ENCODE results near the gene APLP1. TPM values are rescaled to one million over a fixed set of nuclear protein-coding genes. Genes with fewer than 3 reads are reported as not detected.

The APLP1 gene
- total RNA-seq, 1 experiment from 2014 or later: 36.9 TPM

GRCh38 chr19:35908973-35909683, 40.8 kb downstream of the APLP1 start:
- Histone ChIP-seq H3T11ph (ENCODE audit: low read length) (no peak overlapping the region), H3K14ac (ENCODE audit: insufficient read depth, low read length) (peak overlapping the region; percentile 59; the same call in 1 of the 2 replicates), H3K56ac (ENCODE audit: insufficient read length, low read depth, low read length) (no peak overlapping the region), H3K27me3 (ENCODE audit: insufficient read depth, low read length) (no peaks in the 10 kb centered on the region), H3K79me1 (ENCODE audit: insufficient read depth, low read depth, low read length, poor library complexity, severe bottlenecking) (no peaks in the 10 kb centered on the region), H3K23me2 (ENCODE audit: insufficient read length, low read depth, low read length, poor library complexity, severe bottlenecking) (no peaks in the 10 kb centered on the region), H2BK12ac (ENCODE audit: insufficient read length, low read depth, low read length) (no peak overlapping the region), H4K8ac (replicated peaks; ENCODE audit: insufficient read length, low read depth, low read length) (no peak overlapping the region), H3K4me1 (ENCODE audit: insufficient read depth, low read length) (peaks cover 2% of the 10 kb centered on the region; the same call in 1 of the 2 replicates), H3K18ac (ENCODE audit: insufficient read length, low read depth, low read length) (no peak overlapping the region), H3K4me2 (ENCODE audit: insufficient read depth, insufficient read length, low read length) (no peak overlapping the region), H3K79me2 (ENCODE audit: insufficient read depth, low read length) (no peaks in the 10 kb centered on the region), H3K23ac (ENCODE audit: insufficient read length, low read depth, low read length) (no peak overlapping the region), H2BK20ac (ENCODE audit: low read depth, low read length, poor library complexity, severe bottlenecking) (no peak overlapping the region), H4K5ac (ENCODE audit: insufficient read length, low read depth, low read length) (no peak overlapping the region), H3K27ac (ENCODE audit: insufficient read length, low read depth, low read length) (no peak overlapping the region), H2BK15ac (ENCODE audit: low read depth, low read length) (no peak overlapping the region), H3K9me3 (ENCODE audit: control insufficient read depth, low read depth, low read length) (no peaks in the 10 kb centered on the region), H2BK120ac (ENCODE audit: low read depth, low read length, poor library complexity, severe bottlenecking) (no peak overlapping the region), H3K9ac (ENCODE audit: extremely low read depth, insufficient read length, low read length) (no peak overlapping the region), H4K20me1 (ENCODE audit: control insufficient read depth, insufficient read depth, insufficient read length) (no peaks in the 10 kb centered on the region), H3K4ac (ENCODE audit: low read depth, low read length) (no peak overlapping the region), H2AK5ac (ENCODE audit: insufficient read length, low read length) (no peak overlapping the region), H2BK5ac (ENCODE audit: insufficient read length, low read length) (no peak overlapping the region), H4K91ac (ENCODE audit: insufficient read length, low read depth, low read length) (no peak overlapping the region), H2AFZ (ENCODE audit: low read length) (no peak overlapping the region)
- H3K27ac Mint-ChIP-seq: no peak overlapping the region
- no peaks in the 10 kb centered on the region for H3K36me3 Mint-ChIP-seq (ENCODE audit: insufficient read depth in 1 of 3, low read depth in 3 of 3)
- H3K4me3 Mint-ChIP-seq: peak overlapping the region in 1 of 2 experiments; percentile 8; a peak in 1 of 5 replicates
- DNase-seq: no peak
- H3K4me1 Mint-ChIP-seq: peaks cover 4 to 23% of the 10 kb centered on the region in 2 experiments
- no CpG with 5 or more reads among the region's 10 CpGs for WGBS (ENCODE audit: extremely low coverage, insufficient read length, low lambda C conversion rate)
- no peaks in the 10 kb centered on the region; the same call in 1 of the 2 replicates for H3K27me3 Mint-ChIP-seq (ENCODE audit: low read depth)
- H3K9me3 Mint-ChIP-seq: no peaks in the 10 kb centered on the region; a peak in 1 of 5 replicates
- TF ChIP-seq, protein P1, sequence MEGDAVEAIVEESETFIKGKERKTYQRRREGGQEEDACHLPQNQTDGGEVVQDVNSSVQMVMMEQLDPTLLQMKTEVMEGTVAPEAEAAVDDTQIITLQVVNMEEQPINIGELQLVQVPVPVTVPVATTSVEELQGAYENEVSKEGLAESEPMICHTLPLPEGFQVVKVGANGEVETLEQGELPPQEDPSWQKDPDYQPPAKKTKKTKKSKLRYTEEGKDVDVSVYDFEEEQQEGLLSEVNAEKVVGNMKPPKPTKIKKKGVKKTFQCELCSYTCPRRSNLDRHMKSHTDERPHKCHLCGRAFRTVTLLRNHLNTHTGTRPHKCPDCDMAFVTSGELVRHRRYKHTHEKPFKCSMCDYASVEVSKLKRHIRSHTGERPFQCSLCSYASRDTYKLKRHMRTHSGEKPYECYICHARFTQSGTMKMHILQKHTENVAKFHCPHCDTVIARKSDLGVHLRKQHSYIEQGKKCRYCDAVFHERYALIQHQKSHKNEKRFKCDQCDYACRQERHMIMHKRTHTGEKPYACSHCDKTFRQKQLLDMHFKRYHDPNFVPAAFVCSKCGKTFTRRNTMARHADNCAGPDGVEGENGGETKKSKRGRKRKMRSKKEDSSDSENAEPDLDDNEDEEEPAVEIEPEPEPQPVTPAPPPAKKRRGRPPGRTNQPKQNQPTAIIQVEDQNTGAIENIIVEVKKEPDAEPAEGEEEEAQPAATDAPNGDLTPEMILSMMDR (conservative IDR thresholded peaks at IDR 0.05): no peak
